C4-2B (cell line): ENCODE data around the gene CRABP1.

ENCODE experiments used
- H3K27ac ChIP-seq: fragments of 450-650 bp; 2 replicates; pipeline ENCODE4 v1.5.1; 2017
- CTCF ChIP-seq: fragments of 450-650 bp; conservative IDR thresholded peaks from 2 replicates; pipeline ENCODE4 v1.5.1; 2017; ENCODE audit warnings: mild to moderate bottlenecking
- ZFX ChIP-seq: fragments of 450-650 bp; IDR thresholded peaks from 2 replicates; pipeline ENCODE4 v1.6.1; 2017

Gene CRABP1

GRCh38 chr15:78317145-78317836 lies 22.9 kb upstream of the CRABP1 start:
- H3K27ac ChIP-seq, result no peak overlapping the region

GRCh38 chr15:78319588-78319987 lies 20.6 kb upstream of the CRABP1 start:
- TF ChIP-seq CTCF (no peak), ZFX (no peak)
- H3K27ac ChIP-seq, result no peak overlapping the region

More at GRCh38 chr15:78317145-78317836, 22.9 kb upstream of the CRABP1 start:
- TF ChIP-seq ZFX (no peak), CTCF (no peak; the same call in 1 of the 2 replicates)

- TF ChIP-seq ZFX (no peak), CTCF (no peak)
- H3K27ac ChIP-seq, result no peak overlapping the region
Measured at GRCh38 chr15:78320183-78320582, 20.0 kb upstream of the CRABP1 start.

GRCh38 chr15:78321041-78321570 lies 19.0 kb upstream of the CRABP1 start:
- H3K27ac ChIP-seq, result no peak overlapping the region
- TF ChIP-seq CTCF, result no peak
- TF ChIP-seq ZFX, result no peak

- no peak for TF ChIP-seq CTCF
- no peak for TF ChIP-seq ZFX
- no peak overlapping the region for H3K27ac ChIP-seq
Measured at GRCh38 chr15:78321786-78322185, 18.4 kb upstream of the CRABP1 start.

- H3K27ac ChIP-seq, result no peak overlapping the region
- TF ChIP-seq CTCF (no peak), ZFX (no peak)
Measured at GRCh38 chr15:78322243-78322642, 17.9 kb upstream of the CRABP1 start.

GRCh38 chr15:78322724-78323521 lies 17.2 kb upstream of the CRABP1 start:
- TF ChIP-seq CTCF, result no peak
- no peak overlapping the region for H3K27ac ChIP-seq
